Transverse colon (tissue), 4 donors: ENCODE data around the gene LUZP2.

Source experiments
- CTCF ChIP-seq, 5 experiments: fragments of 200-600 bp in 3 of 5; fragments of 450-650 bp in 2 of 5; sonication (generic) in 3 of 5; IDR thresholded peaks; 1 replicate in 2 of 5; 2 replicates in 3 of 5; pipeline ENCODE4 v1.5.1; 2016 to 2017; ENCODE audit warnings: antibody characterized with exemption in 5 of 5, inconsistent platforms in 3 of 5, mild to moderate bottlenecking in 2 of 5, moderate library complexity in 1 of 5
- EP300 ChIP-seq: sonication (generic); formaldehyde crosslinking; IDR thresholded peaks from one replicate; pipeline ENCODE4 v1.6.1; 2017; ENCODE audit warnings: antibody characterized with exemption, low read depth
- POLR2A ChIP-seq: fragments of 450-650 bp; IDR thresholded peaks from one replicate; pipeline ENCODE4 v1.6.1; 2016; ENCODE audit warnings: antibody characterized with exemption, mild to moderate bottlenecking, moderate library complexity
- POLR2AphosphoS5 ChIP-seq, 3 donors: sonication (generic); formaldehyde crosslinking; IDR thresholded peaks; one replicate each; pipeline ENCODE4 v1.6.1; 2016; ENCODE audit warnings: antibody characterized with exemption in 3 of 3

GRCh38 chr11:24925091-24925490 lies 428.2 kb downstream of the LUZP2 start:
- TF ChIP-seq CTCF (IDR thresholded peaks at IDR 0.05) (no peak), POLR2A (no peak), POLR2AphosphoS5 (IDR thresholded peaks at IDR 0.05) (no peak), EP300 (no peak)
